Measurements from ENCODE around the gene SRCIN1.

Gene SRCIN1

GRCh38 chr17:38588788-38589174 is 17.0 kb downstream of the SRCIN1 start:
- ChIA-PET POLR2A (ENCODE audit: low non-redundant PET) (no interaction called here), CTCF (no interaction called here)
- DNase-seq (ENCODE audit: low spot score), result no peak
- H3K27ac ChIP-seq, result no peak overlapping the region
- no peak for TF ChIP-seq CTCF (conservative IDR thresholded peaks at IDR 0.05; ENCODE audit: low read depth)

- no peak for TF ChIP-seq CTCF (conservative IDR thresholded peaks at IDR 0.05; ENCODE audit: low read depth)
- POLR2A ChIA-PET (ENCODE audit: low non-redundant PET), result no interaction called here
- H3K27ac ChIP-seq, result no peak overlapping the region
- CTCF ChIA-PET, result interaction anchor here (0.6 to 1.3 kb wide), 2 partner anchors 30 to 35 kb away, joined by 6 read pairs; no protein-coding TSS in a partner anchor
- no peak for DNase-seq (ENCODE audit: low spot score)
Measured at GRCh38 chr17:38587947-38588787, 17.6 kb downstream of the SRCIN1 start.

GRCh38 chr17:38587203-38587602 is 18.5 kb downstream of the SRCIN1 start:
- ChIA-PET POLR2A (ENCODE audit: low non-redundant PET) (no interaction called here), CTCF (interaction anchor here (0.6 to 1.5 kb wide), 4 partner anchors 18 to 39 kb away, joined by 4 to 6 read pairs (median 5); partner anchors contain the start of gene SRCIN1)
- no peak for DNase-seq (ENCODE audit: low spot score)
- H3K27ac ChIP-seq, result no peak overlapping the region
- TF ChIP-seq CTCF (conservative IDR thresholded peaks at IDR 0.05; ENCODE audit: low read depth), result no peak

GRCh38 chr17:38586788-38587187 is 19.0 kb downstream of the SRCIN1 start:
- POLR2A ChIA-PET (ENCODE audit: low non-redundant PET), result no interaction called here
- no peak overlapping the region for H3K27ac ChIP-seq
- no peak for DNase-seq (ENCODE audit: low spot score)
- no peak for TF ChIP-seq CTCF (conservative IDR thresholded peaks at IDR 0.05; ENCODE audit: low read depth)
- CTCF ChIA-PET, result interaction anchor here (0.6 to 1.5 kb wide), 3 partner anchors 19 to 38 kb away, joined by 4 to 6 read pairs (median 4); partner anchors contain the start of gene SRCIN1

GRCh38 chr17:38585918-38586529 is 19.7 kb downstream of the SRCIN1 start:
- ChIA-PET CTCF (interaction anchor here (1.5 to 2.0 kb wide), 2 partner anchors 19 to 27 kb away, joined by 4 to 14 read pairs; partner anchors contain the start of gene SRCIN1), POLR2A (ENCODE audit: low non-redundant PET) (no interaction called here)
- no peak for DNase-seq (ENCODE audit: low spot score)
- no peak for TF ChIP-seq CTCF (conservative IDR thresholded peaks at IDR 0.05; ENCODE audit: low read depth)
- no peak overlapping the region for H3K27ac ChIP-seq

GRCh38 chr17:38585056-38585917 is 20.5 kb downstream of the SRCIN1 start:
- no peak for TF ChIP-seq CTCF (conservative IDR thresholded peaks at IDR 0.05; ENCODE audit: low read depth)
- ChIA-PET CTCF (interaction anchor here (0.6 to 2.0 kb wide), 7 partner anchors 12 to 230 kb away, joined by 3 to 14 read pairs (median 4); no protein-coding TSS in a partner anchor), POLR2A (ENCODE audit: low non-redundant PET) (no interaction called here)
- DNase-seq (ENCODE audit: low spot score), result no peak
- H3K27ac ChIP-seq, result no peak overlapping the region
